Ramos (cell line): ENCODE results near the gene FAM20C.
"Not testable (repeated sequence)": the region's sequence is repeated elsewhere in the genome, so short reads cannot be mapped to it uniquely, and the experiment has no call there.

Source experiments
- in situ Hi-C: fragments of 300-500 bp; cut with MboI; formaldehyde crosslinking; loops from one replicate; pipeline ENCODE4 v1.14.3; 2022; ENCODE audit warnings: low sequenced_read_pairs; ENCODE audit not compliant: unreplicated experiment

Gene FAM20C

DNA sequence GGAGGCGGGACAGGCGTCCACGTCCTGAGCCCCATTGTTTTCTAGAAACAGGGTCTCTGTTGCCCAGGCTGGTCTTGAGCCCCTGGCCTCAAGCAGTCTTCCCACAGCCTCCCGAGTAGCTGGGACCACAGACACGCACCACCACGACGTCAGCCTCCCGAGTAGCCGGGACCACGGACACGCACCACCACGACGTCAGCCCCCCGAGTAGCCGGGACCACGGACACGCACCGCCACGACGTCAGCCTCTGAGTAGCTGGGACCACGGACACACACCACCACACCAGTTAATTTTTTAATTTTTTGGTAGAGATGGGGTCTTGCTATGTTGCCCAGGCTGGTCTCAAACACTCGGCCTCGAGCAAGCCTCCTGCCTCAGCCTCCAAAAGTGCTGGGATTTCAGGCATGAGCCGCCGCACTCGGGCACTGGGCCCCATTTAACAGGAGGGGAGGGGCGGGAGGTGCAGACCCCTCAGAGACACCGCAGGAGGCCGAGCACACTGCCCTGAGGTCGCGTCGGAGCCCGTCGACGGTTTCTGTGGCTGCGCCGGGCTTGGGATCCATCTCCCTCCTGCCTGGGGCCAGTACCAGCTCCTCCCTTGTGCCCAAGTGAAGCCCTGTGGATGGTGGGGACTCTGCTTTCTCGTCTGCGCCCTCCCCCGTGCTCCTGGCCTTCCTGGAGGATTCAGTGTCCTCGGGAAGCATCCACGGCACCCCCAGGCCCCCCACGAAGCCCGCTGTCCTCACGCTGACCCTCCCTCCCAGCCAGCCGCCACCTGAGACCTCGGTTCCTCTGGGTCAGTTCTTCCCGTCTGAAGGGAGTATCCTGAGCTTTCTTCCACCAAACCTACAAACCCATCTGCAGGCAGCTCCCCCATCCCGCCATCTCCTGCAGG, 13.0 kb downstream of the FAM20C start:
- in situ Hi-C loops, result no loop called here

DNA sequence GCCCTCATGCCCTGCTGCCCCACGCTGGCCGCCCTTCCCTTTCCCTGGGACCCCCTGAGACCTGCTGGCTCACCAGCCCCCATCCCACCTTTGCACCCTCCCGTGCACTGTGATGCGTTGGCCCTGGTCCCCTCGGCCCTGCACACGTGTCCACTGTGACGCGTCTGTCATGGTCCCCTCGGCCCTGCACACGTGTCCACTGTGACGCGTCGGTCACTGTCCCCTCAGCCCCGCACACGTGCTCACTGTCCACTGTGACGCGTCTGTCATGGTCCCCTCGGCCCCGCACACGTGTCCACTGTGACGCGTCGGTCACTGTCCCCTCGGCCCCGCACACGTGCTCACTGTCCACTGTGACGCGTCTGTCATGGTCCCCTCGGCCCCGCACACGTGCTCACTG, 14.0 kb downstream of the FAM20C start:
- in situ Hi-C loops, result not testable (repeated sequence)

DNA sequence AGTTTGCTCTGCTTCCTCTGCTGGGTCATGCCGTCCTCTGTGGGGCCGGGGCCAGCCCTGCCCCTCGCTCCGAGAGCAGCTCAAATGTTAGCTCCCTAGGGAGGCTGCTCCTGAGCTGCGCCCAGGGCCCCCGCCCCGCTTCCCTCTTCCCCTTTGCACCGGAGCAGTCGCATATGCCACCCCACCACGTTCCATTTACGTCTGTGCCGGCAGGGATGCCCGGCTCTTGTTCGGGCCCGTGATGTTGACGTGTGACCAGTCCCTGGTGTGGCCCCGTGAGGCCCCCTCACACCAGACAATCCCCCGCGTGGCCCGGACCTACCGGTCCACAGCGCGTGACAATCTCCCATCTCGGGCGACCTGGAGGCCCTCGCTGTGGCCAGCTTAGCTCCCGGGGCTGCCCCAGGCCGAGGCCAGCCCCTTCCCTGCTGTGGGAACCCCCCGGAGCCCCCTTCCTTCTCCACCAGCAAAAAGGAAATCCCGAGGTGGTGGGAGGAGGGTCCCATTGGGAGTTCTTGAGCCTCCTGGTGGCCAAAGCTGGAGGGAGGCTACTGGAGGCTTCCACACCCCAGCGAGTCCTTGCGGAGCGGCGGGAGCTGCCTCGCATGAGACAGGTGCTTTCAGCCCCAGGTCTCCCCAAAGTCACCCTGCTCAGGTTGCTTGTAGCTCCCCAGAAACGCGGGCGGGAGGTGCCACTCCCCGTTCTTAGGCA, 15.2 kb downstream of the FAM20C start:
- in situ Hi-C loops, result no loop called here

DNA sequence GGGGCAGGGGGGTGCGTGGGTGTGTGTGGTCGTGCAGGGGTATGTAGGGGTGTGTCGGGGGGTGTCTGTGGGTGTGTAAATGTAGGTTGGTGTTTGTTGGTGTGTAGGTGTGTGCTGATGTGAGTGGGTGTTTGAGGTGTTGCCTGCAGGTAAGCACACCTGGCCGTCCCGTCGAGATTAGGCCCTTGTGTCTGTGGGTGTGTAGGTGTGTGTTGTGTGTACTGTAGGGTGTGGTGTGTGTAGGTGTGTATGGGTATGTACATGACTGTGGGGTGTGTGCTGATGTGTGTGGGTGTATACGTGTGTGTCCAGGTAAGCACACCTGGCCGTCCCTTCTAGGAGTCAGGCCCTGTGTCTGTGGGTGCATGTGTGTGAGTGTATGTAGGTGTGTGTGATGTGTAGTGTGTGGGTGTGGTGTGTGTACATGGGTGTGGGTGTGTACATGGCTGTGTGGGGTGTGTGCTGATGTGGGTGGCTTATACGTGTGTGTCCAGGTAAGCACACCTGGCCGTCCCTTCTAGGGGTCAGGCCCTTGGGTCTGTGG, 15.8 kb downstream of the FAM20C start:
- in situ Hi-C loops, result no loop called here

DNA sequence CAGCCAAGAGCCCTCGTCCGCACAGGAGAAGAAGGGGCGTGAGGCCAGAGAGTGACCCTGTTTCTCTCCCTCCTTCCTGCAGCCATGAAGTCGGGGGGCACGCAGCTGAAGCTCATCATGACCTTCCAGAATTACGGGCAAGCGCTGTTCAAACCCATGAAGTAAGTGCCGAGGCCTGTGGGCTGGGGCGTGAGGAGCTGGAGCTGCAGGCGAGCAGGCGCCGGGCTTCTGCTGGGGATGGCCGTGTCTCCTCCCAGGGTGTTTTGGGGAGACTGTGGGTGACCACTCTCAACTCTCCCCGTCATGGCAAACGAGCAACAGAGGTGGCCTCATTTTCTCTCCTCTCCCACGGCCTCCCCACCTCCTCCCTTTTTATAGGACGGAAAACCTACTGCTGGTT, 16.4 kb downstream of the FAM20C start:
- in situ Hi-C loops, result no loop called here

DNA sequence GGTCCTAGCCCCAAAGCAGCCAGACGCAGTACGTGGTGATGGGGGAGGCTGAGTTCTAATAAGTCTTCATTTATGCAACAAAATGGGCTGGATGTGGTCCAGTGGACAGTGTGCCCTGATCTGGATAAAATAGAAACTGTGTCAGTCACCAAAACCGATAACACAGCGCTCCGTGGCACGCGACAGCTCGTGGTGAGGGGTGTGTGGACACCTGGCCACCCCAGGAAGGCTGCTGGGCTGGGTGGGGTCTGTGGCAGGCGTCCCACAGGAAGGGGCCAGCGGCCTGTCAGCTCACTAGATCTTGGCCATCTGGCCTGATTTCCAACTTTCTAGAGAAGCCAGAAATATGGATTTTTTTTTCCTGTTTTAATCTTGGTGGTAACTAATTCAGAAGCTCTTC, 17.0 kb downstream of the FAM20C start:
- in situ Hi-C loops, result no loop called here

DNA sequence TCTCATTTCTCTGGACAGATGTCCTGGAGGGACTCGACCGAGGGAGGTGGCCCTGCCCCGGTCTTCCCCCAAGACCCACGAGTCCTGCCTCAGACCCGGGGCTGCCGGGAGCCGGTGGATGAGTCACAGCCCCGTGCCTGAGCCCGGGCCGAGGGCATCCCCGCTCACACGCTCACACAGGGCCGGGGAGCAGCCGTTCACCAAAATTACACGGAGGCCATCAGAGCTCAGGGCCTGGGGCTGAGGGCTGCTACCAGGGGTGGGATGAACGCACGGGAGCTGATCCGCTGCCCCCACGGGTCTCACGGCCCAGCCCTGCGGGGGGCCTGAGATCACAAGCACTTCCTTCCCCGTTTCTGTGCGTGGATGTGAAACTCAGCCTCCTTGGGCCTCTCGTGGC, 17.5 kb downstream of the FAM20C start:
- in situ Hi-C loops, result no loop called here

DNA sequence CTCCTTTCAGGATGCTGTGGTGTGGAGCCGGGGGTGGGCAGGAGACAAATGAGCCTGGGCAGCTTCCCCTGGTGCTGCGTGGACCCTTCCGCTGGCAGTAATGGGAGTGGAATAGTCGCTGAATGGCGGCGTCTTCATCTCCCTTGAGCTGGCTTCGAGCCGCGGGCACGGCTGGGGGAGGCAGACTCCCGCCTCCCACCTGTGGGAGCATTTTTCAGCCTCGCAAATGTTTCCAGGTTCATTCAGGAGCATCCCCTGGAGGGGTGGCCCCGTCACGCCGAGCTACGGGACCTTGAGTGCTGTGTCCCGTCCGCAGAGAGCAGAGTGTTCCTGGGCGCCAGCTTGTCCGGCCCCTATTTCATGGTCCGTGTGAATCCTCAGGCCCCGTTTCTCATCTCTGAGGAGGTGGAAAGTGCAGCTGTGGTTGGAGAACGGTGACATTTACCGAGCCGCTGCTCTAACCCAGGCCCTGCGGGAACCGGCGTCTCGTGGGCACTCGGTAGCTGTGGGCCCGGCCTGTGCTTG, 18.1 kb downstream of the FAM20C start:
- in situ Hi-C loops, result no loop called here

DNA sequence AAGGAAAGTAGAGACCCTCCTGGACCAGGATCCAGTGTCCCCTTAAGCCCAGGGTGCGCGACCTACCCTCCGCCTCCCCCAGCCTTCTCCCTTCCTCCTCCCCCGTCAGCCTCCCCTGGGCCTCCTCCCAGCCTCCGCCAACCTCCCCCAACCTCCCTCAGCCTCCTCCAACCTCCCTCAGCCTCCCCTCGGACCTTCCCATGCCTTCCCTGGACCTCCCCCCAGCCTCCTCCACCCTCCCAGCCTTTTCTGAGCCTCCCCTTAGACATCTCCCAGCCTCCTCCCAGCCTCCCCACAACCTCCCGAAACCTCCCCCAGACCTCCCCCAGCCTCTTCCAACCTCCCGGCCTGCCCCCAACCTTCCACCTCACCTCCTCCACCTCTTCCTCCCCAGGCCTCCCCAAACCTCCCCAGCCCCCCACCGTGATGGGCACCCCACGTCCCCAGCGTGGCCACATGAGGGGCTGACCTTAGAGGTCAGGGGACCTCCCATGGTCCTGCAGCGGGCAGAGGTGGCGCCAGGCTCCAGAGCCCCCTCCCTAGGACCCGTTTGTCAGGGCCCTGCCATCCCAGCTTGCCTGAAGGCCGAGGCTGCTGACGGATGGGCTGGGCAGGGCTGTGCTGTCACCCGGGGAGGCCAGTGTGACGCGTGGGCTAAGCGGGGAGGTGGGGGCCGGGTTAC, 18.8 kb downstream of the FAM20C start:
- in situ Hi-C loops, result no loop called here

DNA sequence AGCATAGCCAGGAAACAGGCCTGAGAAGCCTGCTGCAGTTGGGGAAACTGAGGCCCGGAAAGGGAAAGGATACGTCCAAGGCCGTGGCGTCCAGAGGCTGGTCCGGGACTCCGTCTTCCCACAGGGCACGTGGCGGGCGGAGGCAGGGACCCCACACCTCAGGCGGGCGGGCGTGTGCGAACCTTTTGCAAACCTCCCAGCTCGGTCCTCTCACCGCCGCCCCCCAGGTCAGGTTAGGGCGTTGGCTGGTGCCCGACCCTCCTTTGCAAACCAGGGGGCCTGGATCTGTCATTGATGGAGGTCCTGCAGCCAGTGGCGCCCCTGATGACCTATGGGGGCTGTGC, 19.3 kb downstream of the FAM20C start:
- in situ Hi-C loops, result no loop called here

DNA sequence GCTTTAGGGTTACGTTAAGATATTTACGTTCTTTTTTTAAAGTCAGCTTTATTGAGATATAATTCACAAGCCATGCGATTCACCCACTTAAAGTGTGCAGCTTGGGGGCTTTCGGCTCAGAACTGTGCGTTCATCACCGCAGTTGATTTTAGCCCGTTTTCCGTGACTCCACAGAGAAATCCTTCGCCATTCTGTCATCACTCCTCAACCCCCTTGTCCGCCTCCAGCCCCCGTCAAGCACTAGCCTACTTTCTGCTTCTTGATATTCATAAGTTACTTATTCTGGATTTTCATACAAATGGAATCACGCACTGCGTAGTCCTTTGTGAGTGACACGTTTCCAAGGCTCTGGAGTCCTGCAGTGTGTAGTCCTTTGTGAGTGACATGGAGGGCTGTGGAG, 20.4 kb downstream of the FAM20C start:
- in situ Hi-C loops, result no loop called here

DNA sequence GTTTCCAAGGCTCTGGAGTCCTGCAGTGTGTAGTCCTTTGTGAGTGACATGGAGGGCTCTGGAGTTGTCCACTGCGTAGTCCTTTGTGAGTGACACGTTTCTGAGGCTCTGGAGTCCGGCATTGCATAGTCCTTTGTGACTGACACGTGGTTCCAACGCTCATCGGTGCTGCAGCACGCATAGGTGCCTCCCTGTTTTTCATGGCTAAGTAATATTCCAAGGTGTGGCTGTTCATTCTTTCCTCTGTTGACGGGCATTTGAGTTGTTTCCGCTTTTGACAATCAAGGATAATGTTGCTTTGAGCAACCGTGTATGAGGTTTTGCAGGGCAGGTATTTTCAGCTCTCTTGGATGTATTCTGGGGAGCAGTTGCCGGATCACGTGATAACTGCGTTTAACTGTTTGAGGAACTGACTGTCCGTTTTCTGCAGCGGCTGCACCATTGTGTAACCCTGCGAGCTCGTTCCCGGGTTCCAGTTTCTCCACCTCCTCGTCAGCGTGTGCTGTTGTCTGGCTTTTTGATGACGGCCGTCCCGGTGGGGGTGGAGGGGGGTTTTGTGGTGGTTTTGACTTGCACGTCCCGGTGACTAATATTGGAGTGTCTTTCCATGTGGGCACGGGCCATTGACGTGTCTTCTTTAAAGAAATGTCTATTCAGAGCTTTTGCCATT, 21.1 kb downstream of the FAM20C start:
- in situ Hi-C loops, result no loop called here

DNA sequence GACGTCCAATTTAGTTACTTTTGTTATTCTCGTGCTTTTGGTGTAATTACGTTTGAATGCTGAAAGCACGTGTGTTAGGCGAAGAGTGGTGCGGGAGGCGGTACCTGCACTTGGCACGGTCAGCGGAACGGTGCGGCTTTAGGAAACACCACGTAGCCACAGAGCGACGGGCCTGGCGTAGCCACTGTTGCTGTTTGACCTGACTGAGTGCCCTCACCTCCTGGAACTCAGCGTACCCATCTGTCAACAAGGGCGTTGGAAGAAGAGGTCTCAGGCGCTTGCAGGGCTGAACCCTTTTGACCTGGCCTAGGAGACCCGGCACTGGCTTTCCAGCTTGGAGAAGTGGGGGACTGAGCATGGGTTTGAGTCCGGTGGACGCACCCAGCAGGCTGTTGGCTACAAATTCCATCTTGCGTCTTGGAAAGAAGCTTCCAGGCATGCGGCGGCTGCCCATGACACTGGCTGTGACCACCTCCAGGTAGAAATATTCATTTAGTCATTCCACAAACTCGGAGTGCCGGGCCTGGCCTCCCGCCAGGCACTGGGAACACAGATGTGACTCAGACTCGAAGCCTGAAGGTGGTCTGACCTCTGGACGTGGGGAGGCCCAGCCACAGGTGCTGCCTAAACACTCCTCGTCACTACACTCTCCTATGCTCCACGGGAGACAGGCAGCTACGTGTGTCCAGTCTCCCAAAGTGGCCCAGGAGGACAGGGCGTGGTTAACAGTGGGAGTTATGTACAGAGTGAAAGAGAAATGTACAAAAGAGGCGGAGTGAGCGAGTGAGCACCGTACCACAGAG, 22.2 kb downstream of the FAM20C start:
- in situ Hi-C loops, result no loop called here

DNA sequence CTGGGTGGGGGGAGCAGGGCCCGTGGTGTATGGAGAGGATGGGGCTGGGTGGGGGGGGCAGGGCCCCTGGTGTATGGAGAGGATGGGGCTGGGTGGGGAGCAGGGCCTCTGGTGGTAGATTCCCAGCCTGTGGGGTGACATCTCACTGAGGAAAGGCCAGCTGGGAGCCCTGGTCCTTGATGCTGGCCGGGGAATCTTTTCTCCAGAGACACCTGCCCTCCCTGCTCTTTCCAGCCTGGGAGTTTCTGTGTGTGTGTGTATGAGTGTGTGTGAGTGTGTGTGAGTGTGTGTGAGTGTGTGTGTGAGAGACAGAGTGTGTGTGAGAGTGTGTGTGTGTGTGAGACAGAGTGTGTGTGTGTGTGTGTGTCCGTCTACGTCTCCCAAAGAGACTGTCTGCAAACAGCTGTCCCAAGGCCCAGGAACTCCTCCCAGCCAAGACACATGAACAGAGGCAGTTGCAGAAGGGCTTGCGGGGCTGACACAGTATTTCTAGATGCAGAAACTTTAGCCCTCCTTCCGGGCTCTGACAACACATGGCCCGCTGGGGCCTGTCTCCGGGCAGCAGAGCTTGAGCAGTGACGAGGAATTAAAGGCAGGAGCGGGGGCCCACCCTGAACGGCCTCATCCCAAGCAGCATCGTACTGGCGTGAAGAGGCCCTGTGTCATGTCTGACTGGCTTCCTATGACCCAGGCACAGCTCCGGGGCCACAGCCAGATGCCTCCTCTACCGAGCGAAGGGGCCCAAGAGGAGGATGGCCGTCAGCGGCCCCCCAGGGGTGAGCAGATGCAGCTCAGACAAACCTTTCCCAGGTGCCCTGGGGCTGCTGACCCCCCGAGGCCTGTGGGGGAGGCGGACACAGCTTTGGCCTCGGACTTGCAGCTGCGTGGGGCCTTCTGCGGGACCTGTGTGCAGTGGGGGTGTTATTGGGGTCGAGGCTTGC, 24.3 kb downstream of the FAM20C start:
- in situ Hi-C loops, result no loop called here

DNA sequence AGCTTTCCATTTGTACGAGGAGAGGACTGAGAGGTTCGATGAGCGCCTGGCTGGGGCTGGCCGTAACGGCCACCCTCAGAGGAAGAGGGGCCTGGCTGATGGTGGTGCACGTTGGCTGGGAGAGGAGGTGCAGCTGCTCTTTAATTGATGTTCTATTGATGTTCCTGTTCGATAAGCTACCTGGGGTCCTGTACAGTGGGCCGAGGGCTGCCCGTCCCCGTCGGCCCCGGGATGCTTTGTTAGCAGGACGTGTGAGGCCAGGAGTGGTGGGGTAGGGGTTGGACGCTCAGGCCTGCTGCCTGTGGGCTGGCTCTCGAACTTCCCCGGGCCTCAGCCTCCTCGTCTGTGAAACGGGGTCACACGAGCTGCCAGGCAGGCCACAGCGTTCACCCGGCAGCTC, 25.4 kb downstream of the FAM20C start:
- in situ Hi-C loops, result no loop called here

DNA sequence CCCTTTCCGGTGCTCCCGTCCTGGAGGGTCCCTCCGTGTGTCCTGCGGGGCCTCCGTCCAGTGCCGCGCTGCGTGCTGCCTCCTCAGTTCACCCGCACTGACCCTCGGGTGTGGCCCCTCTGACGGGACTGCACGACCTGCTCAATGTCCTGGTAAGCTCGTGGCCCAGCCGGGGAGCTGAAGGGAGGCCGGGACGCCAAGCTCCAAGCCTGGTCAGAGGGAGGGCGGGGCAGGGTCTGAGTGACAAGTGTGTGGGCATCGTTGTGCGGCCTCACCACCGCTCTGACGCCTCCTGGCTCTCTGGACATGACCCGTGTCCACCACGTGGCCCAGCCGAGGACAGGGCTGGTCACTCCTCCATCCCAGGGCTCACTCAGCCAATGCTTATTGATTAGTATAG, 25.9 kb downstream of the FAM20C start:
- in situ Hi-C loops, result no loop called here

DNA sequence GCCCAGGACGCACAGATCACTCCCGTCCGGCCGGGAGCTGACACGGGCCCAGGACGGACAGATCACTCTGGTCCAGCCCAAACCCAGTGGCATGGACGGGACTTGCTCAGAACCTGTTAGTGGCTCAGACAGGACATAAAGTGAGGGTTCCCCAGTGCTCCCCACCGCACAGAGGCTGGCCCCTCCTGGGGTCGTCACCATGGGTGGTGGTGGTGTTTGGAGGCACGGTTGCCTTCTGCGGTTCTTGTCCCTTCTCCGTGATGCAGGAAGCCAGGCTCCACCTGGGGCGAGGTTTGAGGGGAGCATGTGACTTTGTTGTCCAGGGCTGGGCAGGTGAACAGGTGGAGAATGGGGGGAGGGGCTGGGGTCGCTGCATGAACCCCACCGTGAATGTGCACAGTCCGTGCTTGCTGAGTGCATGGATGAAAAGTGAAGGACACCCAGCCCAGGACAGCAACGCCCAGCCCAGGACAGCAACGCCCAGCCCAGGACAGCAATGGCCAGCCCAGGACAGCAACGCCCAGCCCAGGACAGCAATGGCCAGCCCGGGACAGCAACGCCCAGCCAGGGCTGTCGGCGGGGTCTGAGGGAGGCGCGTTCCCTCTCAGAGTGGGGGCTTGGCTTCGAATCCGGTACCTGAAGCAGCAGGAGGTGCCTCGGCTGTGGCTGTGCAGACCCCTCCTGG, 26.7 kb downstream of the FAM20C start:
- in situ Hi-C loops, result no loop called here
